Measurements from ENCODE around the gene TANGO2.
A peak's percentile ranks its signal among the peaks of the same experiment; 100 is the strongest.

TANGO2 gene

DNA sequence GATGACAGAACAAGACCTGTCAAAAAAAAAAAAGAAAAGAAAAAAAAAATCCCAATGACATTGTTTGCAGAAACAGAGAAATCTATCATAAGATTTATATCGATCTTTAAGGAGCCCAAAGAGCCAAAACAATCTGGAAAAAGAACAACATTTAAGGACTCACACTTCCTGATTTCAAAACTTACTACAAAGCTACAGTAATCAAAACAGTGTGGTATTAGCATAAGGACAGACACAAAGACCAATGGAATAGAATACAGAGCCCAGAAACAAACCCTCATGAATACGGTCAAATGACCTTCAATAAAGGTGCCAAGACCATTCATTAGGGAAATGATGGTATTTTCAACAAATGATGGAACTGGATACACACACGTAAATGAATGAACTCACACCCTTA, 16.4 kb upstream of the TANGO2 start:
- Histone ChIP-seq H2BK12ac (ENCODE audit: low read length) (no peak overlapping the region), H3K23ac (ENCODE audit: low read depth, low read length, poor library complexity) (no peak overlapping the region), H3K27me3 (ENCODE audit: control insufficient read depth in 3 of 3, insufficient read depth in 3 of 3, low read depth in 1 of 3, low read length in 3 of 3) (no peaks in the 10 kb centered on the region), H4K8ac (ENCODE audit: low read depth, low read length) (no peak overlapping the region), H2AK5ac (ENCODE audit: low read depth, low read length) (no peak overlapping the region), H3K9me3 (replicated peaks in 1 of 2; ENCODE audit: control insufficient read depth in 2 of 2, insufficient read depth in 1 of 2, low read depth in 1 of 2, low read length in 2 of 2) (peaks cover 2 to 19% of the 10 kb centered on the region in 2 donors), H2BK120ac (ENCODE audit: low read depth, low read length) (no peak overlapping the region), H3K4me3 (ENCODE audit: low read length in 2 of 2) (no peak overlapping the region), H2BK15ac (ENCODE audit: low read length) (no peak overlapping the region), H3K4me1 (ENCODE audit: control insufficient read depth in 2 of 2, insufficient read depth in 1 of 2, low read depth in 1 of 2, low read length in 2 of 2) (peaks cover 16 to 26% of the 10 kb centered on the region in 2 donors), H2BK5ac (ENCODE audit: low read length) (no peak overlapping the region), H4K91ac (ENCODE audit: low read depth, low read length, poor library complexity) (no peak overlapping the region), H3K4me2 (ENCODE audit: insufficient read depth, low read length, poor library complexity, severe bottlenecking) (no peak overlapping the region), H2AFZ (ENCODE audit: low read length) (no peak overlapping the region), H3K9ac (ENCODE audit: low read depth, low read length, poor library complexity) (no peak overlapping the region), H3K27ac (replicated peaks; ENCODE audit: low read length) (no peak overlapping the region), H3K14ac (ENCODE audit: low read length) (no peak overlapping the region), H3K36me3 (replicated peaks in 1 of 2; ENCODE audit: control insufficient read depth in 2 of 2, insufficient read depth in 2 of 2, low read length in 2 of 2) (no peaks in the 10 kb centered on the region), H3K79me1 (ENCODE audit: low read depth, low read length) (no peaks in the 10 kb centered on the region), H3K4ac (ENCODE audit: low read length) (no peak overlapping the region), H3K18ac (ENCODE audit: low read length) (no peak overlapping the region)
- DNase-seq (ENCODE audit: low spot score) = no peak
- no CpG with 5 or more reads among the region's 3 CpGs for WGBS, 2 donors (ENCODE audit: extremely low coverage in 2 of 2, insufficient read length in 2 of 2, insufficient replicate concordance in 1 of 2)

DNA sequence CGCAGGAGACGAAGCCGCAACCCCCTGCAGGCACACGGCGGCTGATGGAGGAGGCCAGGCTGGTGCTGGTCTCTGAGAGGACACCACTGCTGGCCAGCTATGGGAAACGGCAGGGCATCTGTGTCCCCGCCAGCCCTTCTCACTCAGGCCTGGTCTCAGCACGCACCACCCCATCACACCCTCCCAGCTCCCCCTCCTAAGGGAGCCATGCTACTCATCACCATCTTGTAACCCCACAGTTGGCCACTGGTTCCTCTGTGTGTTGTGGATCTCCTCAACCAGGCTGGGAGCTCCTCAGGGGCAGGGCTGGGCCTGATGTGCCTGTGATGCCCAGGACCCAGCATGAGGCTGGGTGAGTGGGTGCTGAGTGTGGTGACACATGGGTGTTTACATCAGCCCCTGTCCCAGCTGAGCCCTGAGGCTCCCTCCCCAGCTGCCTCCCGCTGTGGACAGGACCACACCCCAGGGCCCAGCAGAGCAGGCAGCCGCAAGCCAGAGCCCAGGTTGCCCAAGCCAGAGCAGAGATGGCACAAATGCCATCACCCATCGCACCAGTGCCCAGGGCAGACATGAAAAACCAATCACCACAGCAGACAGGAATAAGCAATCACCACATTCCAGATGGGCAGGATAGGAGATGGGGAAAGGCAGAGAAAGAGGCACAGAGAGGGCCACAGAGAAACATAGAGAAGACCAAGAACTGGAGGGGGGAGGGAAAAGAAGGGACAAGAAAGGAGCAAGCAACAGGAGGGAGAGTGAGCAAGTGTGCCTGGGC, 12.5 kb upstream of the TANGO2 start:
- Histone ChIP-seq H2BK5ac (ENCODE audit: low read length) (no peak overlapping the region), H2BK15ac (ENCODE audit: low read length) (peak overlapping the region; percentile 61), H2BK12ac (ENCODE audit: low read length) (peak overlapping the region; percentile 25), H3K27me3 (ENCODE audit: control insufficient read depth in 3 of 3, insufficient read depth in 3 of 3, low read depth in 1 of 3, low read length in 3 of 3) (peaks cover 0 to 1% (median 0%) of the 10 kb centered on the region in 3 experiments), H2AK5ac (ENCODE audit: low read depth, low read length) (no peak overlapping the region), H3K9me3 (replicated peaks in 1 of 2; ENCODE audit: control insufficient read depth in 2 of 2, insufficient read depth in 1 of 2, low read depth in 1 of 2, low read length in 2 of 2) (peaks cover 2 to 18% of the 10 kb centered on the region in 2 donors), H3K4me2 (ENCODE audit: insufficient read depth, low read length, poor library complexity, severe bottlenecking) (no peak overlapping the region), H3K18ac (ENCODE audit: low read length) (peak overlapping the region; percentile 42), H2AFZ (ENCODE audit: low read length) (no peak overlapping the region), H3K23ac (ENCODE audit: low read depth, low read length, poor library complexity) (peak overlapping the region; percentile 62), H3K9ac (ENCODE audit: low read depth, low read length, poor library complexity) (no peak overlapping the region), H3K27ac (replicated peaks; ENCODE audit: low read length) (no peak overlapping the region), H3K4me3 (ENCODE audit: low read length in 2 of 2) (no peak overlapping the region), H3K36me3 (replicated peaks in 1 of 2; ENCODE audit: control insufficient read depth in 2 of 2, insufficient read depth in 2 of 2, low read length in 2 of 2) (no peaks in the 10 kb centered on the region), H2BK120ac (ENCODE audit: low read depth, low read length) (no peak overlapping the region), H3K4ac (ENCODE audit: low read length) (no peak overlapping the region), H3K4me1 (ENCODE audit: control insufficient read depth in 2 of 2, insufficient read depth in 1 of 2, low read depth in 1 of 2, low read length in 2 of 2) (peaks cover 3 to 7% of the 10 kb centered on the region in 2 donors), H3K14ac (ENCODE audit: low read length) (no peak overlapping the region), H3K79me1 (ENCODE audit: low read depth, low read length) (peaks cover 5% of the 10 kb centered on the region), H4K91ac (ENCODE audit: low read depth, low read length, poor library complexity) (no peak overlapping the region), H4K8ac (ENCODE audit: low read depth, low read length) (no peak overlapping the region)
- no CpG with 5 or more reads among the region's 11 CpGs for WGBS, 2 donors (ENCODE audit: extremely low coverage in 2 of 2, insufficient read length in 2 of 2, insufficient replicate concordance in 1 of 2)
- DNase-seq (ENCODE audit: low spot score) = no peak

DNA sequence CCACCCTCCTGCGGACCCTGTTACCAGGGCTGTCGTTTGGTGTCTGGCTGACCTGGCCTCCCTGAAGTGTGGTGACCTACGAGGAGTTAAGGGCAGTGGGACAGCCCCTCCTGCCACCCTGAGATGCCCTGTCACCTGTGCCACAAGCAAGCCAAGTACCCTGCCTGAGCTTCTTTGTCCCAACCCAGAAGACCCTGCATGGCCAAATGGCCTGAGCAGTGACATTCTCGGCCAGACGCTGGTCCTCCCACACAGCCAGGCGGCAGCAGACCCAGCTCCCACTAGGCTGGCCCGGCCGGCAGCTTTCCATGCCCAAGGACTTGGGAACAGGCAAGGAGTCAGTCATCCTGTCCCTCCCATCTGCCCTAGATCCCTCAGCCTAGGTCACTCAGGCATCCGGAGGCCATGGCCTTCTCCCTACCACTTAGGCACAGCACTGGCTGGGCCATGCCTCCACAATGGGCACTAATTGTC, 11.9 kb upstream of the TANGO2 start:
- no peak overlapping the region for H3K4me3 ChIP-seq (ENCODE audit: low read length in 2 of 2)
- no peak for DNase-seq (ENCODE audit: low spot score)

DNA sequence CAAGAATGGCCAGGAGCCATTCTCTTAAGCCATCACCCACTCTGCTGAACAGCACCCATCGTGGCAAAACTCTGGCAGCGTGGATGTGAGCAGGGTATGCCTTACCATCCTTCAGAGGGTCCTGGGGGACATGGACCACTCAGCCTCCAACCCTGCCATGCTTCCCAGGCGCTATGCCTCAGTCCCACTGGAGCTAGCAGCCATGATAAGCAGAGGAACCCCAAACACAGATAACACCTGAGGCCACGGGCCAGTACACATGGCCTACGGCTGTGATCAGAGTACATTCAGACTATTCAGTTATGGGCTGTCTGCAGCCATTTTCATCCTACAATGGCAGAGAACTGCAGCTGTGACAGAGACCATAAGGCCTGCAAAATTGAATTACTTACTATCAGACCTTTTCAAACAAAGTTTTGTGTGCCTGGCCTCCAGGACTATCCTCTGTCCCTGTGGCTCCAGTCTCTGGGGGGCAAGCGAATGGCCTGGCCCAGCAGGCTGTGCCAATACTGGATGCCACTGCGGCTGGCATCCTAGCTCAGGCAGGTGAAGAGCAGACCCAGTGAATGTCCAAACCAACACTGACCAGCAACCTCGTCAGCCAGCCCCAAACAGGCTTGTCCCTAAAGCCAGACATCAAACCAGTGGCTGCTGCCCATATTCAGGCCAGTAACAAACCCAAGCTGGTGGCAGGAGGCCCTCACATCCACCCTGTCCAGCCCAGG, 11.2 kb upstream of the TANGO2 start:
- no CpG with 5 or more reads among the region's 8 CpGs for WGBS, 2 donors (ENCODE audit: extremely low coverage in 2 of 2, insufficient read length in 2 of 2, insufficient replicate concordance in 1 of 2)

More for the DNA sequence above, 11.9 kb upstream of the TANGO2 start:
- no CpG with 5 or more reads among the region's 9 CpGs for WGBS, 2 donors (ENCODE audit: extremely low coverage in 2 of 2, insufficient read length in 2 of 2, insufficient replicate concordance in 1 of 2)
- H3K4me1 ChIP-seq (ENCODE audit: control insufficient read depth in 2 of 2, insufficient read depth in 1 of 2, low read depth in 1 of 2, low read length in 2 of 2) = peaks cover 3 to 7% of the 10 kb centered on the region in 2 donors
- no peak overlapping the region for H2BK5ac ChIP-seq (ENCODE audit: low read length)
- H3K14ac ChIP-seq (ENCODE audit: low read length) = no peak overlapping the region
- H4K8ac ChIP-seq (ENCODE audit: low read depth, low read length) = no peak overlapping the region
- no peaks in the 10 kb centered on the region for H3K36me3 ChIP-seq (replicated peaks in 1 of 2; ENCODE audit: control insufficient read depth in 2 of 2, insufficient read depth in 2 of 2, low read length in 2 of 2)
- H3K79me1 ChIP-seq (ENCODE audit: low read depth, low read length) = peaks cover 5% of the 10 kb centered on the region
- H3K4me2 ChIP-seq (ENCODE audit: insufficient read depth, low read length, poor library complexity, severe bottlenecking) = no peak overlapping the region
- H2BK12ac ChIP-seq (ENCODE audit: low read length) = no peak overlapping the region
- H2BK120ac ChIP-seq (ENCODE audit: low read depth, low read length) = no peak overlapping the region
- H3K9ac ChIP-seq (ENCODE audit: low read depth, low read length, poor library complexity) = no peak overlapping the region
- no peak overlapping the region for H2BK15ac ChIP-seq (ENCODE audit: low read length)
- no peak overlapping the region for H3K27ac ChIP-seq (replicated peaks; ENCODE audit: low read length)
- H3K27me3 ChIP-seq (ENCODE audit: control insufficient read depth in 3 of 3, insufficient read depth in 3 of 3, low read depth in 1 of 3, low read length in 3 of 3) = peaks cover 0 to 1% (median 0%) of the 10 kb centered on the region in 3 experiments
- no peak overlapping the region for H4K91ac ChIP-seq (ENCODE audit: low read depth, low read length, poor library complexity)
- no peak overlapping the region for H2AK5ac ChIP-seq (ENCODE audit: low read depth, low read length)
- H3K9me3 ChIP-seq (replicated peaks in 1 of 2; ENCODE audit: control insufficient read depth in 2 of 2, insufficient read depth in 1 of 2, low read depth in 1 of 2, low read length in 2 of 2) = peaks cover 2 to 12% of the 10 kb centered on the region in 2 donors
- H2AFZ ChIP-seq (ENCODE audit: low read length) = no peak overlapping the region
- peak overlapping the region; percentile 62 for H3K23ac ChIP-seq (ENCODE audit: low read depth, low read length, poor library complexity)
- peak overlapping the region; percentile 3 for H3K18ac ChIP-seq (ENCODE audit: low read length)
- H3K4ac ChIP-seq (ENCODE audit: low read length) = no peak overlapping the region

More for the DNA sequence above, 11.2 kb upstream of the TANGO2 start:
- Histone ChIP-seq H4K8ac (ENCODE audit: low read depth, low read length) (no peak overlapping the region), H2BK120ac (ENCODE audit: low read depth, low read length) (no peak overlapping the region), H3K4me1 (ENCODE audit: control insufficient read depth in 2 of 2, insufficient read depth in 1 of 2, low read depth in 1 of 2, low read length in 2 of 2) (peaks cover 3 to 7% of the 10 kb centered on the region in 2 donors), H3K27ac (replicated peaks; ENCODE audit: low read length) (no peak overlapping the region), H3K9ac (ENCODE audit: low read depth, low read length, poor library complexity) (no peak overlapping the region), H3K9me3 (replicated peaks in 1 of 2; ENCODE audit: control insufficient read depth in 2 of 2, insufficient read depth in 1 of 2, low read depth in 1 of 2, low read length in 2 of 2) (peaks cover 0 to 5% of the 10 kb centered on the region in 2 donors), H4K91ac (ENCODE audit: low read depth, low read length, poor library complexity) (no peak overlapping the region), H2BK12ac (ENCODE audit: low read length) (no peak overlapping the region), H2AFZ (ENCODE audit: low read length) (no peak overlapping the region), H3K4me3 (ENCODE audit: low read length in 2 of 2) (peak overlapping the region in 1 of 2 donors; percentile 10), H3K79me1 (ENCODE audit: low read depth, low read length) (peaks cover 5% of the 10 kb centered on the region), H2BK15ac (ENCODE audit: low read length) (no peak overlapping the region), H3K27me3 (ENCODE audit: control insufficient read depth in 3 of 3, insufficient read depth in 3 of 3, low read depth in 1 of 3, low read length in 3 of 3) (peaks cover 0 to 4% (median 4%) of the 10 kb centered on the region in 3 experiments), H2BK5ac (ENCODE audit: low read length) (no peak overlapping the region), H2AK5ac (ENCODE audit: low read depth, low read length) (no peak overlapping the region), H3K36me3 (replicated peaks in 1 of 2; ENCODE audit: control insufficient read depth in 2 of 2, insufficient read depth in 2 of 2, low read length in 2 of 2) (no peaks in the 10 kb centered on the region), H3K18ac (ENCODE audit: low read length) (no peak overlapping the region), H3K4ac (ENCODE audit: low read length) (no peak overlapping the region), H3K14ac (ENCODE audit: low read length) (no peak overlapping the region), H3K4me2 (ENCODE audit: insufficient read depth, low read length, poor library complexity, severe bottlenecking) (no peak overlapping the region), H3K23ac (ENCODE audit: low read depth, low read length, poor library complexity) (peak overlapping the region; percentile 62)
- DNase-seq (ENCODE audit: low spot score) = no peak
